ENCODE measurements around the gene ST3GAL4.
A peak's percentile ranks its signal among the peaks of the same experiment; 100 is the strongest.
"Not testable (repeated sequence)": the region's sequence is repeated elsewhere in the genome, so short reads cannot be mapped to it uniquely, and the experiment has no call there.

The ST3GAL4 gene

DNA sequence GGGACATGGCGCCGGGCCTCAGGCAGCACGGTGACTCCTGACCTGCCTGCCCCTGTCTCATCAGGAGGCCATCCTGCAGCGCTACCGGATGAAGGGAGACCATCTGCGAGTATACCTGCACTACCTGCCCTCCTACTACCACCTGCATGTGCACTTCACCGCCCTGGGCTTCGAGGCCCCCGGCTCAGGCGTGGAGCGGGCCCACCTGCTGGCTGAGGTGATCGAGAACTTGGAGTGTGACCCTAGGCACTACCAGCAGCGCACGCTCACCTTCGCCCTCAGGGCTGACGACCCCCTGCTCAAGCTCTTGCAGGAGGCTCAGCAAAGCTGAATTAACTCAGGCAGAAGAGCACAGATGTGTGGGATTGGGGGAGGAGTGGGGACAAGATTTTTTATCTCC, 10.2 kb upstream of the ST3GAL4 start:
- Mint-ChIP-seq H3K27ac (peak overlapping the region in 1 of 2 donors; percentile 79), H3K4me3 (no peak overlapping the region), H3K4me1 (ENCODE audit: low read depth in 2 of 2) (peaks cover 1 to 5% of the 10 kb centered on the region in 2 donors), H3K27me3 (no peaks in the 10 kb centered on the region), H3K9me3 (no peaks in the 10 kb centered on the region), H3K36me3 (ENCODE audit: insufficient read depth) (peaks cover 17% of the 10 kb centered on the region)
- no peak for ATAC-seq (replicated peaks)
- no peak for DNase-seq

DNA sequence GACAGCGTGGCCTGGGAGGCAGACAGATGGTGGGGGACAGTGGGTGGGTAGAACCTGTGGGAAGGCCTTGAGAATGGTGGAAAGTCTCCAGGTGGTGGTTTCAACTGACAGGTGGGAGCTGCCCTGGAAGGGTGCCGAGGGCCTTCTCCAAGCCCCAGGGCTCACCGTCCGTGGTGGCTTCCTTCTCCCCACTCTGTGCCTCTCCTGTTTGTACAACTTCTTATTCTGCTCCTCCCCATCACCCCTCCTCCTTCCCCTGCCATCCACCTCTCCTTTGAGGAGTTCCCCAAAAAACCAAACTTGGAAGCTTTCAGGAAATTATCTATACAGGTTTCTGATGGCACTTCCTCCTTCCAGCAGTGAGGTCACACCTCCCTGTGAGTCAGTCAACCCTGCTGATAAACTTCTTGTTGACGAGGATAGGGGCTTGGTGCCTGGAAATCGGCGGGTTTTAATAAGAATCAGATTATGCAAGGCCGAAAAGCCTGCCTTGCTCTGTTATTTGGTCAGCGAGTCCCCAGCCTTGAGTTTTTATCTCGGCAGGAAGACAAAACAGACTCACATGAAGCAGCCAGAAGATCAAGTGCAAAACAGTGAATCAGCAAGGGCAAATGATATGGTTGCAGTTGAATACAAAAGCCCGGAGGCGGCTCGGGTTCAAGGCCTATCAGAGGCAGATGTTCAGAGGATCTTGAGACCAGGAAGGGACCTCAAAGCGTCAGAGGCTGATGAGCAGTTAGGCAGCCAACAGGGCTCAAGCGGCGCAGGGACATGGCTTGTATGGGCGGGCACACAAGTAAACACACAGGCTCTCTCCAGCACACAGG, 9.5 kb upstream of the ST3GAL4 start:
- Mint-ChIP-seq H3K9me3 (no peaks in the 10 kb centered on the region), H3K4me3 (no peak overlapping the region), H3K27ac (peak overlapping the region; percentile 77 to 79), H3K27me3 (no peaks in the 10 kb centered on the region), H3K4me1 (ENCODE audit: low read depth in 2 of 2) (peaks cover 4 to 5% of the 10 kb centered on the region in 2 donors), H3K36me3 (ENCODE audit: insufficient read depth) (peaks cover 17% of the 10 kb centered on the region)
- ATAC-seq (replicated peaks) (peak; percentile 24), DNase-seq (no peak)

DNA sequence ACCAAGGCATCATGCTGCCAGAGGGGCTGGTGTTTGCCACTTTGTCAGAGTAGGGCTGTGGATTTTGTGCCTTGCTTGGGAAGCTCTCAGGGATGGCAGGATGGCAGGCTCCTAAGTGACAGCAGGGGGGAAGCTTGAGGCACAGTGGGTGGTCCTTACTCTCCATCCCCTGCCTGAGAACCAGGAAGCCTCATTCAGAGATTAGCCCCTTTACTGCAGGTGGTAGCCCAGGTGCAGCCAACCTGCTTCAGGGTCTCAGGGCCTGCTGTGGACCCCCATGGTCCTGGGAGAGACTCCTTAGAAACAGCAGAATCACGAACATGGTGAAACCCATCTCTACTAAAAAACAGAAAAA, 8.9 kb upstream of the ST3GAL4 start:
- Mint-ChIP-seq H3K27ac (peak overlapping the region; percentile 65 to 77), H3K27me3 (no peaks in the 10 kb centered on the region), H3K4me3 (no peak overlapping the region), H3K9me3 (no peaks in the 10 kb centered on the region), H3K36me3 (ENCODE audit: insufficient read depth) (peaks cover 15% of the 10 kb centered on the region), H3K4me1 (ENCODE audit: low read depth in 2 of 2) (peaks cover 4 to 5% of the 10 kb centered on the region in 2 donors)
- DNase-seq, result no peak
- no peak for ATAC-seq (replicated peaks)

GRCh38 chr11:126346946-126347345, 8.5 kb upstream of the ST3GAL4 start:
- H3K9me3 Mint-ChIP-seq; H3K4me1 Mint-ChIP-seq (ENCODE audit: low read depth in 2 of 2); H3K4me3 Mint-ChIP-seq; ATAC-seq (replicated peaks); DNase-seq; H3K27me3 Mint-ChIP-seq: not testable (repeated sequence)
- Mint-ChIP-seq H3K36me3 (ENCODE audit: insufficient read depth) (peaks cover 15% of the 10 kb centered on the region), H3K27ac (peak overlapping the region in 1 of 2 donors; percentile 77)

- no peaks in the 10 kb centered on the region for H3K9me3 Mint-ChIP-seq
- H3K27me3 Mint-ChIP-seq, result no peaks in the 10 kb centered on the region
- peaks cover 15% of the 10 kb centered on the region for H3K36me3 Mint-ChIP-seq (ENCODE audit: insufficient read depth)
- ATAC-seq (replicated peaks) (no peak), DNase-seq (no peak)
- peak overlapping the region; percentile 51 to 77 for H3K27ac Mint-ChIP-seq
- H3K4me1 Mint-ChIP-seq (ENCODE audit: low read depth in 2 of 2), result peaks cover 4 to 15% of the 10 kb centered on the region in 2 donors
- H3K4me3 Mint-ChIP-seq, result no peak overlapping the region
Measured at GRCh38 chr11:126347751-126348668, 7.5 kb upstream of the ST3GAL4 start.

- peaks cover 15% of the 10 kb centered on the region for H3K36me3 Mint-ChIP-seq (ENCODE audit: insufficient read depth)
- H3K27me3 Mint-ChIP-seq, result no peaks in the 10 kb centered on the region
- H3K27ac Mint-ChIP-seq, result peak overlapping the region; percentile 22 to 51
- no peak for ATAC-seq (replicated peaks)
- H3K4me3 Mint-ChIP-seq, result no peak overlapping the region
- H3K9me3 Mint-ChIP-seq, result no peaks in the 10 kb centered on the region
- H3K4me1 Mint-ChIP-seq (ENCODE audit: low read depth in 2 of 2), result peaks cover 7 to 25% of the 10 kb centered on the region in 2 donors
- no peak for DNase-seq
Measured at GRCh38 chr11:126348806-126349582, 6.5 kb upstream of the ST3GAL4 start.

DNA sequence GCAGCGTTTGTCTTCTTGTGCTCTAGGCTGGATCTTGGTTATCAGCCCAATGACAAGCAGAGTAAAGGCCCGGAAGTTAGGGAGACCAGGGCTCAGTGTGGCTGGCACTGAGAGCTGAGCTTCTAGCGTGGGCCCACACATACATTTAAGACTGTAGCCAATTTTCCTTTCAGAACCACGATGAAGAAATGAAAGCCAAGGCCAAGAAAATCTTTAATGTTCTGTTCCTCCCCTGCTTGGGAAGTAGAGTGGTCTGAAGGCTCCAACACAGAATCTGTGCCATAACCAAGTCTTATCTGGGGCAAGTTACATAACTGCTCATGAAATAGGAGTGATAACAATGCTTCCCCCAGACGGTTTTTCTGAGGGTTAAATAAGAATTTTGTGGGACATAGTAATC, 4.7 kb upstream of the ST3GAL4 start:
- peak overlapping the region; percentile 1 to 12 for H3K27ac Mint-ChIP-seq
- H3K4me1 Mint-ChIP-seq (ENCODE audit: low read depth in 2 of 2), result peaks cover 15 to 32% of the 10 kb centered on the region in 2 donors

DNA sequence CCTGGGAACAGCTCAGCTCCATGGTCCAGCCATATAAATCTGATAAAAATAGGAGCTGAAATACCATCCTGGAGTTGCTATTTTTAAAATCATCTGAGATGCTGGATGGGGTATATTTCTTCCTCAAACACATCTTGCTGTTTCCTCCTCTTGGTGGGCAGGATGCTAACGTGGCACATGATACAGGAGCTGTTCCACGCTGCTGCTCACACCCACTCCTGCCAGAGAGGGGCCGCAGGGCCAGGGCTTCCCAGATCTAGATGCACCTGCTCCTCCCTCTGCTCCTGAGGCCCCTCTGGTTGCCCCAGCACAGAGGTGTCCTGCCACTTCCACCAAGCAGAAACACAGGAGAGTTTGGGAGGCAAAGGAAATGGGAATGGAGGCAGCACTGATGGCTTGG, 3.3 kb upstream of the ST3GAL4 start:
- DNase-seq (no peak), ATAC-seq (replicated peaks) (no peak)
- Mint-ChIP-seq H3K9me3 (no peaks in the 10 kb centered on the region), H3K4me1 (ENCODE audit: low read depth in 2 of 2) (peaks cover 24 to 32% of the 10 kb centered on the region in 2 donors), H3K27ac (peak overlapping the region; percentile 7 to 74), H3K27me3 (no peaks in the 10 kb centered on the region), H3K4me3 (no peak overlapping the region), H3K36me3 (ENCODE audit: insufficient read depth) (peaks cover 7% of the 10 kb centered on the region)

More for the DNA sequence above, 4.7 kb upstream of the ST3GAL4 start:
- ATAC-seq (replicated peaks) (no peak), DNase-seq (no peak)
- Mint-ChIP-seq H3K4me3 (no peak overlapping the region), H3K27me3 (no peaks in the 10 kb centered on the region), H3K9me3 (no peaks in the 10 kb centered on the region), H3K36me3 (ENCODE audit: insufficient read depth) (peaks cover 5% of the 10 kb centered on the region)

GRCh38 chr11:126352934-126353801, 2.3 kb upstream of the ST3GAL4 start:
- ATAC-seq (replicated peaks) (no peak), DNase-seq (no peak)
- peaks cover 24 to 32% of the 10 kb centered on the region in 2 donors for H3K4me1 Mint-ChIP-seq (ENCODE audit: low read depth in 2 of 2)
- peak overlapping the region; percentile 4 to 64 for H3K4me3 Mint-ChIP-seq
- H3K27ac Mint-ChIP-seq, result peak overlapping the region; percentile 7 to 74
- no peaks in the 10 kb centered on the region for H3K9me3 Mint-ChIP-seq
- H3K27me3 Mint-ChIP-seq, result no peaks in the 10 kb centered on the region
- H3K36me3 Mint-ChIP-seq (ENCODE audit: insufficient read depth), result peaks cover 7% of the 10 kb centered on the region

- Mint-ChIP-seq H3K4me1 (ENCODE audit: low read depth in 2 of 2) (peaks cover 23 to 28% of the 10 kb centered on the region in 2 donors), H3K27ac (peak overlapping the region; percentile 89 to 94)
Measured at GRCh38 chr11:126354631-126355323, 709 bp upstream of the ST3GAL4 start.

DNA sequence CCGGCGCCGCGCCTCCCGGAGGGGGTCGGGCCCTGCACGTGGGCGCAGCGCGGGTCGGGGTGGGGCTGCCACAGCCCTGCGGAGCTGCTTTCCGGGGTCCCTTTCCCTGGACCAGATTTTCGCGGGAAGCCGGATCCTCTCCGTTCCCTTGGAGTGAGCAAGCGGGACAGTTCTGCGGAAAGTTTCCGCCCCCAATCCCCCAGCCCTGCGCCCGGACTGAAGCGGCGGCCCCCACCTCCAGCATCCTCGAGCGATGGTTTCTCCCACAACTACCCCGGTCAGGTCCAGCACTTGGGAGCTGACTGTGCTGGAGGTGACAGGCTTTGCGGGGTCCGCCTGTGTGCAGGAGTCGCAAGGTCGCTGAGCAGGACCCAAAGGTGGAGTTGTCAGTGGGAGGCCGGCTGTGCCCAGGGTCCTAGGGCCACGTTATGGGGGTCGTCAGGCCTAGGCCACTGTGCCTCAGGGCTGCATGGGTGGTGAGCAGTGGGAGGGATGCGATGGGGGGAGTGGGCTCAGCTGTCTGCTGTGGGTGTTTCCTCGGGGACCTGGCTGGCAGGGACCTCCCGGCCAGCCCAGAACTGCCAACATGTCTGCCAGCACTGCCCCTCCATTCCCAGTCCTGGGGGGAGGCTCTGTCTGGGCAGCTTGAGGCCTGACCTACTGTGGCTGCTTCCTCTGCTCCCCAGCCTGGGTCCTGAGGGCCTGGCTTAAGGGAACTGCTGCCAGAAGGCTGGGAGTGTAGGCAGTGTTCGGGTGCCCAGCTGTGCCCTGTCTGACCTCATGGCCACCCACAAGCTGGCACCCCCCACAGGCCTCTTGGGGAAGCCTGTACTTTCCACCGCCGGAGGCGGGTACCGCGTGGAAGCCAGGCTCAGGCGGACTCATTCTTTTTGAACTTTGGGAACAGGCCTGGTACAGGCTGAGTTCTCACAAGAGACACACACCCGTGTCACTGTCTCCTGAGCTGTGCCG, 726 bp downstream of the ST3GAL4 start:
- Mint-ChIP-seq H3K27me3 (no peaks in the 10 kb centered on the region), H3K9me3 (no peaks in the 10 kb centered on the region), H3K36me3 (ENCODE audit: insufficient read depth) (peaks cover 7% of the 10 kb centered on the region), H3K4me3 (peak overlapping the region; percentile 69 to 75), H3K27ac (peak overlapping the region in 1 of 2 donors; percentile 71), H3K4me1 (ENCODE audit: low read depth in 2 of 2) (peaks cover 23 to 28% of the 10 kb centered on the region in 2 donors)
- DNase-seq, result peak in 1 of 3 experiments; percentile 6
- ATAC-seq (replicated peaks), result peak; percentile 11

More at GRCh38 chr11:126354631-126355323, 709 bp upstream of the ST3GAL4 start:
- H3K4me3 Mint-ChIP-seq, result peak overlapping the region; percentile 90 to 93
- ATAC-seq (replicated peaks), result peak; percentile 25
- peaks cover 7% of the 10 kb centered on the region for H3K36me3 Mint-ChIP-seq (ENCODE audit: insufficient read depth)
- H3K9me3 Mint-ChIP-seq, result no peaks in the 10 kb centered on the region
- no peak for DNase-seq
- no peaks in the 10 kb centered on the region for H3K27me3 Mint-ChIP-seq
